Neural cell (in vitro differentiated cells): ENCODE measurements around the gene PDE4A. TPM values are rescaled to one million over a fixed set of nuclear protein-coding genes. Genes with fewer than 3 reads are reported as not detected.

Source experiments
- H2AFZ ChIP-seq: fragments of 200-600, 300-800 bp; sonication (generic), shearing (Covaris generic); 2 replicates; pipeline ENCODE4 v1.6.0; 2014; ENCODE audit warnings: low read depth, mild to moderate bottlenecking, antibody characterized with exemption, low read length, moderate library complexity
- H3F3A ChIP-seq: fragments of 200-600 bp; shearing (Covaris generic); 2 replicates; pipeline ENCODE4 v1.6.1; 2016; ENCODE audit warnings: mild to moderate bottlenecking, moderate library complexity, mixed read lengths, antibody characterized with exemption, low read length; ENCODE audit not compliant: insufficient read depth, poor library complexity, severe bottlenecking
- H3K27ac ChIP-seq: fragments of 200-600, 300-800 bp; sonication (generic), shearing (Covaris generic); 2 replicates; pipeline ENCODE4 v1.5.1; 2014; ENCODE audit warnings: mild to moderate bottlenecking, low read length, moderate library complexity
- H3K27me3 ChIP-seq: fragments of 300-800, 200-600 bp; sonication (generic), shearing (Covaris generic); 2 replicates; pipeline ENCODE4 v1.6.0; 2014; ENCODE audit warnings: mild to moderate bottlenecking, low read depth, low read length, moderate library complexity; ENCODE audit not compliant: insufficient read depth
- H3K36me3 ChIP-seq: fragments of 300-800, 200-600 bp; sonication (generic), shearing (Covaris generic); 2 replicates; pipeline ENCODE4 v1.5.1; 2014; ENCODE audit warnings: mild to moderate bottlenecking, antibody characterized with exemption, low read length, moderate library complexity; ENCODE audit not compliant: insufficient read depth
- H3K4me2 ChIP-seq: fragments of 300-800, 200-600 bp; sonication (generic), shearing (Covaris generic); 2 replicates; pipeline ENCODE4 v1.6.0; 2014; ENCODE audit warnings: mild to moderate bottlenecking, low read length
- H3K4me3 ChIP-seq: fragments of 300-800, 200-600 bp; sonication (generic), shearing (Covaris generic); 2 replicates; pipeline ENCODE4 v1.5.1; 2014; ENCODE audit warnings: mild to moderate bottlenecking, low read length, moderate library complexity
- H3K79me2 ChIP-seq: fragments of 200-600 bp; shearing (Covaris generic); replicated peaks from 2 replicates; pipeline ENCODE4 v1.6.0; 2014; ENCODE audit warnings: mild to moderate bottlenecking, low read length, moderate library complexity; ENCODE audit not compliant: insufficient read depth
- H3K9ac ChIP-seq: fragments of 300-800, 200-600 bp; sonication (generic), shearing (Covaris generic); 2 replicates; pipeline ENCODE4 v1.6.1; 2016; ENCODE audit warnings: mild to moderate bottlenecking, low read length, mixed read lengths
- H3K9me2 ChIP-seq: fragments of 200-600 bp; shearing (Covaris generic); 2 replicates; pipeline ENCODE4 v1.6.1; 2016; ENCODE audit warnings: mild to moderate bottlenecking, low read length, mixed read lengths; ENCODE audit not compliant: insufficient read depth
- H3K9me3 ChIP-seq: fragments of 200-600, 300-800 bp; sonication (generic), shearing (Covaris generic); 2 replicates; pipeline ENCODE4 v1.6.1; 2016; ENCODE audit warnings: mild to moderate bottlenecking, mixed run types, low read length, moderate library complexity, mixed read lengths
- H4K20me1 ChIP-seq: fragments of 200-600 bp; shearing (Covaris generic); 2 replicates; pipeline ENCODE4 v1.6.1; 2016; ENCODE audit warnings: mild to moderate bottlenecking, mixed run types; ENCODE audit not compliant: insufficient read depth
- EP300 ChIP-seq: fragments of 450-650 bp; conservative IDR thresholded peaks from 2 replicates; pipeline ENCODE4 v1.6.1; 2014; ENCODE audit warnings: antibody characterized with exemption, mild to moderate bottlenecking, moderate library complexity; ENCODE audit not compliant: poor library complexity, severe bottlenecking
- EZH2 ChIP-seq: fragments of 200-600, 300-800 bp; shearing (Covaris generic), sonication (generic); IDR thresholded peaks from 2 replicates; pipeline ENCODE4 v1.6.1; 2014; ENCODE audit warnings: antibody characterized with exemption, low read length, borderline replicate concordance, mild to moderate bottlenecking; ENCODE audit not compliant: insufficient read depth, poor library complexity, severe bottlenecking
- MXI1 ChIP-seq: fragments of 450-650 bp; conservative IDR thresholded peaks from 2 replicates; pipeline ENCODE4 v1.6.1; 2014; ENCODE audit warnings: antibody characterized with exemption, mild to moderate bottlenecking; ENCODE audit not compliant: poor library complexity, severe bottlenecking
- POLR2AphosphoS5 ChIP-seq: IDR thresholded peaks from 2 replicates; pipeline ENCODE4 v1.6.1; 2012
- RAD21 ChIP-seq: fragments of 450-650 bp; conservative IDR thresholded peaks from 2 replicates; pipeline ENCODE4 v1.6.1; 2014; ENCODE audit warnings: antibody characterized with exemption, mild to moderate bottlenecking, moderate library complexity
- SMC3 ChIP-seq: fragments of 450-650 bp; conservative IDR thresholded peaks from 2 replicates; pipeline ENCODE4 v1.6.1; 2014; ENCODE audit warnings: antibody characterized with exemption, mild to moderate bottlenecking, moderate library complexity; ENCODE audit not compliant: poor library complexity
- TAF1 ChIP-seq: IDR thresholded peaks from 2 replicates; pipeline ENCODE4 v1.6.1; 2012; ENCODE audit warnings: low read depth
- polyA plus RNA-seq: library from polyadenylated mRNA; depleted of rRNA; stranded (reverse); fragments of >200 nt; gene quantifications from 2 replicates; pipeline ENCODE4 v1.2.3, GENCODE V29; 2014
- TF ChIP-seq, protein P1 (sequence below): fragments of 450-650 bp; IDR thresholded peaks from 2 replicates; pipeline ENCODE4 v1.5.1; 2014; ENCODE audit warnings: antibody characterized with exemption, mild to moderate bottlenecking, moderate library complexity; ENCODE audit not compliant: poor library complexity, severe bottlenecking
- TF ChIP-seq, protein P2 (sequence below): IDR thresholded peaks from 2 replicates; pipeline ENCODE4 v1.6.1; 2012; ENCODE audit warnings: borderline replicate concordance

Gene PDE4A
- polyA plus RNA-seq, 1 donor from 2014 or later = 3.4 TPM

DNA sequence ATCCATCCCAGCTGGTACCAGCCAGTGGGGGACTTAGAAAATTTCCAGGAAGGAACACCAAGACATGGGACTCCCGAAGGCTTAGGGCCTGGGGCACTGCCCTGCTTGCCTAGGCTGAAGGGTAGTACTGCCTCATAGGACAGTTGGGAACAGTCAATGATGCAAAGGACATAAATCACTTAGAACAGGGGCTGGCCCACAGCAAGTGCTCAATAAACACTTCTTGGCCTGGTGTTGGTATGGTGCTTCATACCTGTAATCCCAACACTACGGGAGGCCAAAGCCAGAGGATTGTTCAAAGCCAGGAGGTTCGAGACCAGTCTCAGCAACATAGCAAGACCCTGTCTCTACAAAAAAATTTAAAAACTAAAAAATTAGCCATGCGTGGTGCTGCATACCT is 77.0 kb downstream of the PDE4A start:
- H3K79me2 ChIP-seq = peaks cover 9% of the 10 kb centered on the region
- no peak for TF ChIP-seq RAD21
- TF ChIP-seq, protein P1, sequence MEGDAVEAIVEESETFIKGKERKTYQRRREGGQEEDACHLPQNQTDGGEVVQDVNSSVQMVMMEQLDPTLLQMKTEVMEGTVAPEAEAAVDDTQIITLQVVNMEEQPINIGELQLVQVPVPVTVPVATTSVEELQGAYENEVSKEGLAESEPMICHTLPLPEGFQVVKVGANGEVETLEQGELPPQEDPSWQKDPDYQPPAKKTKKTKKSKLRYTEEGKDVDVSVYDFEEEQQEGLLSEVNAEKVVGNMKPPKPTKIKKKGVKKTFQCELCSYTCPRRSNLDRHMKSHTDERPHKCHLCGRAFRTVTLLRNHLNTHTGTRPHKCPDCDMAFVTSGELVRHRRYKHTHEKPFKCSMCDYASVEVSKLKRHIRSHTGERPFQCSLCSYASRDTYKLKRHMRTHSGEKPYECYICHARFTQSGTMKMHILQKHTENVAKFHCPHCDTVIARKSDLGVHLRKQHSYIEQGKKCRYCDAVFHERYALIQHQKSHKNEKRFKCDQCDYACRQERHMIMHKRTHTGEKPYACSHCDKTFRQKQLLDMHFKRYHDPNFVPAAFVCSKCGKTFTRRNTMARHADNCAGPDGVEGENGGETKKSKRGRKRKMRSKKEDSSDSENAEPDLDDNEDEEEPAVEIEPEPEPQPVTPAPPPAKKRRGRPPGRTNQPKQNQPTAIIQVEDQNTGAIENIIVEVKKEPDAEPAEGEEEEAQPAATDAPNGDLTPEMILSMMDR = no peak
- H3F3A ChIP-seq = no peaks in the 10 kb centered on the region
- H3K9me3 ChIP-seq = no peaks in the 10 kb centered on the region
- no peak overlapping the region for H3K27ac ChIP-seq
- H3K4me3 ChIP-seq = no peak overlapping the region
- no peak overlapping the region for H3K4me2 ChIP-seq
- H3K36me3 ChIP-seq = no peaks in the 10 kb centered on the region
- H3K27me3 ChIP-seq = no peaks in the 10 kb centered on the region
- H3K9me2 ChIP-seq = no peaks in the 10 kb centered on the region
- no peaks in the 10 kb centered on the region for H4K20me1 ChIP-seq
- H3K9ac ChIP-seq = no peak overlapping the region
- no peak overlapping the region for H2AFZ ChIP-seq

DNA sequence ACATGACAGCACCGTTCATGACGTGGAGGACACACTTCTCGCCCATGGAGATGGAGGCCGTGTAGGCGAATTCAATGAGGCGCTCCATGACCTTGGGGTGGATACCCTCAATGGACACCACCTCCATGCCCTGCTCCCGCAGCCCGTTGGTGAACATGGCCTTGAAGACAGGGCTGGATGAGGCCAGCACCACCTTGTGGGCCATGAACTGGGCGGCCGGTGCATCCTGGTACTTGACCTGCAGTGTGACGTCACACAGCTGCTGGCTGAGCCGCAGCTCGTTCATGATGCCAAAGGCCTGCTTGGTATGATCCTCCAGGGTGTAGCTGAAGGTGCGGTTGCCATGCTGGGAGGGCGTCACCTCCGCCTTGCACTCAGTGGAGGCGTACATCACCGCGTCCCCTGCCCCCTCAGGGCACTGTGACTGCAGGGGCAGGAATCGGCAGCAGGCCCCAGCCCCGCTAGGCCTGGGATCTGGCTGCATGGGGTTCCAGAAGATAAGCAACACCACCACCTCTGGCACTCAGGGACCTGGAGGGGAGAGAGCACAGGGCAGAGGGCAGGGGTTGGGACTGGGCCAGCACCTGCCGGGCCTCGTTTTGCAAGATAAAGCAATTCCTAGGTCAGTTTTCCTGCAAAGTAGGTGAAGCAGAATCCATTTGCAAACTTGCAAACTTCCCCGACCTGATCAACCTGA is 79.4 kb downstream of the PDE4A start:
- Histone ChIP-seq H3K79me2 (peaks cover 9% of the 10 kb centered on the region), H3F3A (no peaks in the 10 kb centered on the region), H3K9ac (no peak overlapping the region), H2AFZ (no peak overlapping the region), H4K20me1 (no peaks in the 10 kb centered on the region), H3K36me3 (no peaks in the 10 kb centered on the region), H3K27me3 (no peaks in the 10 kb centered on the region), H3K27ac (no peak overlapping the region), H3K9me3 (no peaks in the 10 kb centered on the region), H3K9me2 (no peaks in the 10 kb centered on the region), H3K4me2 (no peak overlapping the region), H3K4me3 (no peak overlapping the region)
- TF ChIP-seq RAD21 (no peak), SMC3 (no peak), EZH2 (no peak), TAF1 (no peak), MXI1 (no peak), EP300 (no peak), POLR2AphosphoS5 (no peak)
- TF ChIP-seq, protein P1 = no peak
- TF ChIP-seq, protein P2, sequence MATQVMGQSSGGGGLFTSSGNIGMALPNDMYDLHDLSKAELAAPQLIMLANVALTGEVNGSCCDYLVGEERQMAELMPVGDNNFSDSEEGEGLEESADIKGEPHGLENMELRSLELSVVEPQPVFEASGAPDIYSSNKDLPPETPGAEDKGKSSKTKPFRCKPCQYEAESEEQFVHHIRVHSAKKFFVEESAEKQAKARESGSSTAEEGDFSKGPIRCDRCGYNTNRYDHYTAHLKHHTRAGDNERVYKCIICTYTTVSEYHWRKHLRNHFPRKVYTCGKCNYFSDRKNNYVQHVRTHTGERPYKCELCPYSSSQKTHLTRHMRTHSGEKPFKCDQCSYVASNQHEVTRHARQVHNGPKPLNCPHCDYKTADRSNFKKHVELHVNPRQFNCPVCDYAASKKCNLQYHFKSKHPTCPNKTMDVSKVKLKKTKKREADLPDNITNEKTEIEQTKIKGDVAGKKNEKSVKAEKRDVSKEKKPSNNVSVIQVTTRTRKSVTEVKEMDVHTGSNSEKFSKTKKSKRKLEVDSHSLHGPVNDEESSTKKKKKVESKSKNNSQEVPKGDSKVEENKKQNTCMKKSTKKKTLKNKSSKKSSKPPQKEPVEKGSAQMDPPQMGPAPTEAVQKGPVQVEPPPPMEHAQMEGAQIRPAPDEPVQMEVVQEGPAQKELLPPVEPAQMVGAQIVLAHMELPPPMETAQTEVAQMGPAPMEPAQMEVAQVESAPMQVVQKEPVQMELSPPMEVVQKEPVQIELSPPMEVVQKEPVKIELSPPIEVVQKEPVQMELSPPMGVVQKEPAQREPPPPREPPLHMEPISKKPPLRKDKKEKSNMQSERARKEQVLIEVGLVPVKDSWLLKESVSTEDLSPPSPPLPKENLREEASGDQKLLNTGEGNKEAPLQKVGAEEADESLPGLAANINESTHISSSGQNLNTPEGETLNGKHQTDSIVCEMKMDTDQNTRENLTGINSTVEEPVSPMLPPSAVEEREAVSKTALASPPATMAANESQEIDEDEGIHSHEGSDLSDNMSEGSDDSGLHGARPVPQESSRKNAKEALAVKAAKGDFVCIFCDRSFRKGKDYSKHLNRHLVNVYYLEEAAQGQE = no peak
